Measurements from ENCODE around the gene S100A9. TPM values are rescaled to one million over a fixed set of nuclear protein-coding genes. Genes with fewer than 3 reads are reported as not detected.
A peak's percentile ranks its signal among the peaks of the same experiment; 100 is the strongest.
"Not testable (repeated sequence)": the region's sequence is repeated elsewhere in the genome, so short reads cannot be mapped to it uniquely, and the experiment has no call there.

The S100A9 gene
- total RNA-seq, 1 experiment from 2014 or later = 0.44 TPM

GRCh38 chr1:153312570-153313186, 45.0 kb upstream of the S100A9 start, which contains the start of gene PGLYRP3:
TSS of gene PGLYRP3 (minus strand) at chr1:153312952. CDS start at chr1:153310665, 2,287 bp downstream.
- no peaks in the 10 kb centered on the region for H3K4me1 ChIP-seq (ENCODE audit: control insufficient read depth, insufficient read depth, low read length)
- DNase-seq (ENCODE audit: low read depth, low spot score) (no peak), ATAC-seq (no peak)
- intact Hi-C loops (cut with micrococcal nuclease; ENCODE audit: unreplicated experiment) = no loop called here
- no peak within 1 kb of the TSS for H3K4me3 ChIP-seq (ENCODE audit: low read depth in 2 of 2, low read length in 2 of 2)
- no peaks in the 10 kb centered on the region for H3K9me3 ChIP-seq (ENCODE audit: control insufficient read depth, insufficient read depth, low read depth, low read length)
- CTCF ChIA-PET = no interaction called here
- POLR2A ChIA-PET = no interaction called here
- in situ Hi-C loops (cut with HindIII; ENCODE audit: low pct_unique_long_range_greater_than_20kb, low sequenced_read_pairs) = no loop called here
- TF ChIP-seq CTCF (IDR thresholded peaks at IDR 0.05) = 0 out of 2 replicates have a peak, but pooled peaks have one; percentile 18
- TF ChIP-seq TCF7L2 (IDR thresholded peaks at IDR 0.05; ENCODE audit: low read depth, low read length) = no peak
- TF ChIP-seq REST (IDR thresholded peaks at IDR 0.05; ENCODE audit: insufficient read depth in 1 of 2, low read depth in 2 of 2, low read length in 1 of 2) = no peak
- no peak for TF ChIP-seq SIN3A (IDR thresholded peaks at IDR 0.05; ENCODE audit: borderline replicate concordance, insufficient read depth, low read depth, low read length)
- TF ChIP-seq POLR2AphosphoS5 (IDR thresholded peaks at IDR 0.05; ENCODE audit: low read depth, low read length) = no peak
- no peaks in the 10 kb centered on the region; the same call in 1 of the 2 replicates for H3K27me3 ChIP-seq (ENCODE audit: control insufficient read depth, insufficient read depth, low read length)
- BruUV-seq (replicated peaks) = no TSS peak
- H3K36me3 ChIP-seq (ENCODE audit: control insufficient read depth, insufficient read depth, low read length) = no peaks in the 10 kb centered on the region
- H3K27ac ChIP-seq (ENCODE audit: low read length) = no peak within 1 kb of the TSS

GRCh38 chr1:153313288-153313687, 44.4 kb upstream of the S100A9 start:
- Histone ChIP-seq H3K36me3 (ENCODE audit: control insufficient read depth, insufficient read depth, low read length) (no peaks in the 10 kb centered on the region), H3K4me1 (ENCODE audit: control insufficient read depth, insufficient read depth, low read length) (no peaks in the 10 kb centered on the region), H3K4me3 (ENCODE audit: low read depth in 2 of 2, low read length in 2 of 2) (no peak overlapping the region), H3K9me3 (ENCODE audit: control insufficient read depth, insufficient read depth, low read depth, low read length) (no peaks in the 10 kb centered on the region), H3K27me3 (ENCODE audit: control insufficient read depth, insufficient read depth, low read length) (no peaks in the 10 kb centered on the region; the same call in 1 of the 2 replicates), H3K27ac (ENCODE audit: low read length) (no peak overlapping the region)
- no TSS peak for BruUV-seq (replicated peaks)
- in situ Hi-C loops (cut with HindIII; ENCODE audit: low pct_unique_long_range_greater_than_20kb, low sequenced_read_pairs) = no loop called here
- ChIA-PET POLR2A (no interaction called here), CTCF (no interaction called here)
- DNase-seq (ENCODE audit: low read depth, low spot score) (no peak), ATAC-seq (no peak)
- intact Hi-C loops (cut with micrococcal nuclease; ENCODE audit: unreplicated experiment) = no loop called here
- TF ChIP-seq CTCF (IDR thresholded peaks at IDR 0.05) = no peak
- no peak for TF ChIP-seq TCF7L2 (IDR thresholded peaks at IDR 0.05; ENCODE audit: low read depth, low read length)
- TF ChIP-seq SIN3A (IDR thresholded peaks at IDR 0.05; ENCODE audit: borderline replicate concordance, insufficient read depth, low read depth, low read length) = no peak
- no peak for TF ChIP-seq POLR2AphosphoS5 (IDR thresholded peaks at IDR 0.05; ENCODE audit: low read depth, low read length)
- no peak for TF ChIP-seq REST (IDR thresholded peaks at IDR 0.05; ENCODE audit: insufficient read depth in 1 of 2, low read depth in 2 of 2, low read length in 1 of 2)

DNA sequence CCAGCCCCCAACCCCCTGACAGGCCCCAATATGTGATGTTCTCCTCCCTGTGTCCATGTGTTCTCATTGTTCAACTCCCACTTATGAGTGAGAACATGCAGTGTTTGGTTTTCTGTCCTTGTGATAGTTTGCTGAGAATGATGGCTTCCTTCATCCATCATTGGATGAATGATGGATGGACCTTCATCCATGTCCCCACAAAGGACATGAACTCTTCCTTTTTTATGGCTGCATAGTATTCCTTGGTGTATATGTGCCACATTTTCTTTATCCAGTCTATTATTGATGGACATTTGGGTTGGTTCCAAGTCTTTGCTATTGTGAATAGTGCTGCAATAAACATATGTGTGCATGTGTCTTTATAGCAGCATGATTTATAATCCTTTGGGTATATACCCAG, 43.3 kb upstream of the S100A9 start:
- BruUV-seq (replicated peaks); H3K27me3 ChIP-seq (ENCODE audit: control insufficient read depth, insufficient read depth, low read length); H3K27ac ChIP-seq (ENCODE audit: low read length); ATAC-seq; H3K4me1 ChIP-seq (ENCODE audit: control insufficient read depth, insufficient read depth, low read length); H3K4me3 ChIP-seq (ENCODE audit: low read depth in 2 of 2, low read length in 2 of 2); DNase-seq (ENCODE audit: low read depth, low spot score); in situ Hi-C loops (cut with HindIII; ENCODE audit: low pct_unique_long_range_greater_than_20kb, low sequenced_read_pairs); intact Hi-C loops (cut with micrococcal nuclease; ENCODE audit: unreplicated experiment); H3K9me3 ChIP-seq (ENCODE audit: control insufficient read depth, insufficient read depth, low read depth, low read length); H3K36me3 ChIP-seq (ENCODE audit: control insufficient read depth, insufficient read depth, low read length); CTCF ChIA-PET; POLR2A ChIA-PET: not testable (repeated sequence)

All from Panc1 (cell line).